PC-3 (cell line): ENCODE measurements around the gene A4GNT.
"Not testable (repeated sequence)": the region's sequence is repeated elsewhere in the genome, so short reads cannot be mapped to it uniquely, and the experiment has no call there.

ENCODE experiments used
- EZH2 ChIP-seq: fragments of 300-600 bp; sonication (generic); IDR thresholded peaks from one replicate; pipeline ENCODE4 v1.6.1; 2017; ENCODE audit warnings: antibody characterized with exemption, mild to moderate bottlenecking, low read length; ENCODE audit not compliant: unreplicated experiment
- EZH2phosphoT487 ChIP-seq: fragments of 300-600 bp; sonication (generic); IDR thresholded peaks from 2 replicates; pipeline ENCODE4 v1.6.1; 2018; ENCODE audit warnings: mild to moderate bottlenecking, antibody characterized with exemption, low read length, borderline replicate concordance
- TF ChIP-seq, protein P1 (sequence below): fragments of 300-600 bp; sonication (generic); conservative IDR thresholded peaks from 2 replicates; pipeline ENCODE4 v1.5.1; 2017; ENCODE audit warnings: antibody characterized with exemption, low read depth, mild to moderate bottlenecking, low read length

DNA sequence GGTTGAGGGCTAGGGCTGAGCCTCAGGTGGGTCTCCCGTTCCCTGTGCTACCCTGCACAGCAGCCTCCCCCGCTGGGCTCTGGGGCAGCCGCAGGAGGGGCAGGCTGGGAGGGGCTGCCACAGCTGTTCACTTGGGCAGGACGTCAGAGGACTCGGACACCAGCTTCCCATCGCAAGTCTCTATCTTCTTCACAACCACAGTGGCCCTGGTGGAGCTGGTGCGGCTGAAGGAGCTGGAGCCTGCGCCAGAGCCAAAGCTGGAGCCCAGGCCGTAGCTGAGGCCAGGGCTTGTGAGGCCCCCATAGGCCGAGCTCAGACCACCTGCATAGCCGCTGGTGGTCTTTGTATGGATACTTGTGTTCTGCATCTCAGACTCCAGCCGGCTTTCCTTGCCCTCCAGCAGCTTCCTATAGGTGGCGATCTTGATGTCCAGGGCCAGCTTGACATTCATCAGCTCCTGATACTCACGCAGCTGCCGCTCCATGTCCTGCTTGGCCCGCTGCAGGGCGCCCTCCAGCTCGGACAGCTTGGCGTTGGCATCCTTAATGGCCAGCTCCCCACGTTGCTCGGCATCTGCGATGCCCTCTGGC lies 30.7 kb downstream of the A4GNT start:
- TF ChIP-seq EZH2phosphoT487, EZH2: not testable (repeated sequence)
- TF ChIP-seq, protein P1, sequence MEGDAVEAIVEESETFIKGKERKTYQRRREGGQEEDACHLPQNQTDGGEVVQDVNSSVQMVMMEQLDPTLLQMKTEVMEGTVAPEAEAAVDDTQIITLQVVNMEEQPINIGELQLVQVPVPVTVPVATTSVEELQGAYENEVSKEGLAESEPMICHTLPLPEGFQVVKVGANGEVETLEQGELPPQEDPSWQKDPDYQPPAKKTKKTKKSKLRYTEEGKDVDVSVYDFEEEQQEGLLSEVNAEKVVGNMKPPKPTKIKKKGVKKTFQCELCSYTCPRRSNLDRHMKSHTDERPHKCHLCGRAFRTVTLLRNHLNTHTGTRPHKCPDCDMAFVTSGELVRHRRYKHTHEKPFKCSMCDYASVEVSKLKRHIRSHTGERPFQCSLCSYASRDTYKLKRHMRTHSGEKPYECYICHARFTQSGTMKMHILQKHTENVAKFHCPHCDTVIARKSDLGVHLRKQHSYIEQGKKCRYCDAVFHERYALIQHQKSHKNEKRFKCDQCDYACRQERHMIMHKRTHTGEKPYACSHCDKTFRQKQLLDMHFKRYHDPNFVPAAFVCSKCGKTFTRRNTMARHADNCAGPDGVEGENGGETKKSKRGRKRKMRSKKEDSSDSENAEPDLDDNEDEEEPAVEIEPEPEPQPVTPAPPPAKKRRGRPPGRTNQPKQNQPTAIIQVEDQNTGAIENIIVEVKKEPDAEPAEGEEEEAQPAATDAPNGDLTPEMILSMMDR = peak; percentile 27; the same call in 1 of the 2 replicates
